Activated naive CD4-positive, alpha-beta T cell treated with anti-CD3 and anti-CD28 coated beads, Interleukin-2, amount 50 U/mL, for 16 hours (primary cell): ENCODE results near the gene MYRIP.
A peak's percentile ranks its signal among the peaks of the same experiment; 100 is the strongest.

ENCODE experiments used
- DNase-seq: peaks from one replicate; pipeline ENCODE4 v3.0.0-alpha.2; 2020

MYRIP gene

DNA sequence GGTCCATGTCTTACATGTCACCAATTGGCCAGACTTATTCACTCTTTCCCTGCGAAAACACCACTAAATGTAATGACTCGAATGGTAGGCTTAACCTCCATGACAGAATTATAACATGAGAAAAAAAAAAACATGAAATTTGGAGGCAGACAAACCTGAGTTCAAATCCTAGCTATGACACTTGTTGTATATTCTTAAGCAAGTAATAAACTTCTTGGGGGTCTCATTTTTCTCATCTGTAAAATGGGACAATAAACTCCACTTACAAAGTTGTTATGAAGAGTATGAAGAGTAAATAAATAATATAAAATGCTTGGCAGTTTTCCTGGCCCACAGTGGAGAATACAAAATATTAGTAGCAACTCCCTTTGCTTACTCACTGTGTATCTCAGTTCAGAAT lies 488.7 kb downstream of the MYRIP start:
- no peak for DNase-seq

DNA sequence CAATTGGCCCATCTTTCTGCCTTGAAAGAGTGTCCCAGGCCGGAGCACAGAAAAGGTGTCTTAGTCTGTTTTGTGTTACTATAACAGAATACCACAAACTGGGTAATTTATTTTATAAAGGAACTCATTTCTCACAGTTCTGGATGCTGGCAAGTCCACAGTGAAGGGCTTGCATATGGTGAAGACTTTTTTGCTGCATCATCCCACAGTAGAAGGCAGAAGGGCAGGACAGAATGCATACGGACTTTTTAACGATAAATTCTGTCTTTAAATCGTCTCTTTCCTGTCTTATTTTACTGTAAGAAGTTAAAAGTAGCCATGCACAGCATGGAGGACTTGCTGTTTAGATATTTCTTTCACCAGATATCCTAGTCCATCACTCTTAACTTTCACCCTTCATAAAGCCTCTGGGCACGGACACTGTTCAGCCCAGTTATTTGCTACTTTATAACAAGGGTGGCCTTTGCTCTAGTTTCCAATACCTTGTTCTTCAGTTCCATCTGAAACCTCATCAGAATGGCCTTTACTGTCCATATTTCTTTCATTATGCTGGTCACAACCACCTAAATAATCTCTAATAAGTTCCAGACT lies 489.8 kb downstream of the MYRIP start:
- no peak for DNase-seq

DNA sequence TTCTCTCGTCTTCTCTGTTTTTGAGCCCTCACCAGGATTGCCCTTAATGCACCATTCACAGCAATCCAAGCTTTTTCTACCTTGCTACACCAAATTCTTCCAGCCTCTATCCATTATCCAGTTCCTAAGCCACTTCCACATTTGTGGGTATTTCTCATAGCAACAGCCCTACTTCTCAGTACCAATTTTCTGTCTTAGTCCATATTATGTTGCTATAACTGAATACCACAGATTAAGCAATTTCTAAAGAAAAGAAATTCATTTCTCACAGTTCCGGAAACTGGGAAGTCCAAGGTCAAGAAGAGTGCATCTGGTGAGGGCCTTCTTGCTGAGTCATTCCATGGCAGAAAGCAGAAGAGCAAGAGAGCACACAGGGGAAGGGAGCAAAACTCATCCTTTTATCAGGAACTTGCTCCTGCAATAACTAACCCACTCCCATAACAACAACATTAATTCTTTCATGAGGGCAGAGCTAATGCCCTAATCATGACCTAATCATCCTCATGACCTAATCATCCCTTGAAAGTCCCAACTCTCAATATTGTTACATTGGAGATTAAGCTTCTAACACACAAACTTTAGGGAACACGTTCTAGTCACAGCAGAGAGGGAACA lies 490.4 kb downstream of the MYRIP start:
- no peak for DNase-seq

DNA sequence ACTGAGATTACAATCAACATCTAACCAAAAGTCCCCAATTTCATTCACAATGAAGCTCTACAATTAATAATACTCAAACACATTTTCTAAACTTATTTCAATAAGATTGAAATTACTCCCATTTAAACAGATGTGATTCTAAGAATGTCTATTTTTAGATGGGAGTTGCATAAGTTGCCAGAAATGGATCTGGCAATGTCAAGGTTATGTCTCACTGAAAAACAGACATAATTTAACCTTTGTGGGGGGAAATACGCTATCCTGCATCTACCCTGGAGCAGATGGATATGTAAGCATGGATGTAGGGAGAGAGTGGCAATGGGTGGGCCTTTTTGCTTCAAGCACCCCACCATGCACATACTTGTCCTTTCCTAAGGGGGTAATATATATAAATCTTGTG lies 493.4 kb downstream of the MYRIP start:
- DNase-seq: no peak

DNA sequence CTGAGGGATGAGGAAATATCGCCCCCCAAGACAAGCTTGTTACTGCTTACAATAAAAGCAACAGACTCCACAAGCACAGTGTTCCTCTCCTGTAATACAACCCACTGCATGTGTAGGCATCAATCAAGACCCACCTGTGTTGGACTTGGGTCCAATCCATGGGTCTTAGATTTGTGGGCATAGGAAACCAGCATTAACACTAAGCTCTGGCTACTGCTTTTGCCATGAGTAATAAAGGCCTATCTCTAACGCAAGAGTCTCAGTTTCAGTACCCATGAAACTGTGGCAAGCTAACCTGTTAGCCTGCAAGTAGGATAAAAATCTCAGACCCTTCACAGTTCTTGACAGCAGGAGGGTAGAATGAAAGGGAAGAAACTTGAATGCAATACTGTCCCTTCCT lies 494.9 kb downstream of the MYRIP start:
- DNase-seq: no peak

DNA sequence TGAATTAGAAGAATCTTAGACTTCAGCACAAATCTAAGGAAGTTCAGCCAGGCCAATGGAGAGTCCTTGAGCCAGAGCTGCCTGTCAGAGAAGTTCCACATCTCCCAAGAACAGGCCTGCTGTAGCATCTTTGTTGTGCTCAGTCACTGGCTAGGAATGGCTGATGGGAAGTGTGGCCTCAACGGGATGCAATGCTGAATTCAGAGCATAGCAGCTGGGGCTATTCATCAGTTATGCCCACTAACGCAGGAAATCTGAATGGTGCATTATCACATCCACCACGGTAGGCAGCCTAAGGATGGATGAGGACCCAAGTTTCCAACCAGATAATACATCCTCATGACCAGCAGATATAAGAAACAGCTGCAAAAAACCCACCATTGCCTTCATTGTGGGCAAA lies 496.9 kb downstream of the MYRIP start:
- no peak for DNase-seq

DNA sequence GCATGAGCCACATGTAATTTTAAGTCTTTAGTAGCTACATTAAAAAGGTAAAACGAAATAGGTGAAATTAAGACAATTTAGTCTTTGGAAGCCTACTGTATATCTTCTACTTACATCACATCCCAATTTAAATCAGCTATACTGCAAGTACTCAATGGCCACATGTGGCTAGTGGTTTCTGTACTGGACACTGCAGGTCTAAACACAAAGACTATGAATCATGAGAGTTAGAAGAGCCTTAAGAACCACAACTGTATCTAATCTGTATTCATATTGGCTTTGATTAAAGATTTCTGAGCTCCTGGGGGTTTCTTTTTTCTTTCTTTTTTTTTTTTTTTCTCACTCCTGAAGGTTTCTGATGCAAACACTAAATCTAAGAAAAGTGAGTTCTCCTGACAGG lies 497.8 kb downstream of the MYRIP start:
- DNase-seq: no peak

DNA sequence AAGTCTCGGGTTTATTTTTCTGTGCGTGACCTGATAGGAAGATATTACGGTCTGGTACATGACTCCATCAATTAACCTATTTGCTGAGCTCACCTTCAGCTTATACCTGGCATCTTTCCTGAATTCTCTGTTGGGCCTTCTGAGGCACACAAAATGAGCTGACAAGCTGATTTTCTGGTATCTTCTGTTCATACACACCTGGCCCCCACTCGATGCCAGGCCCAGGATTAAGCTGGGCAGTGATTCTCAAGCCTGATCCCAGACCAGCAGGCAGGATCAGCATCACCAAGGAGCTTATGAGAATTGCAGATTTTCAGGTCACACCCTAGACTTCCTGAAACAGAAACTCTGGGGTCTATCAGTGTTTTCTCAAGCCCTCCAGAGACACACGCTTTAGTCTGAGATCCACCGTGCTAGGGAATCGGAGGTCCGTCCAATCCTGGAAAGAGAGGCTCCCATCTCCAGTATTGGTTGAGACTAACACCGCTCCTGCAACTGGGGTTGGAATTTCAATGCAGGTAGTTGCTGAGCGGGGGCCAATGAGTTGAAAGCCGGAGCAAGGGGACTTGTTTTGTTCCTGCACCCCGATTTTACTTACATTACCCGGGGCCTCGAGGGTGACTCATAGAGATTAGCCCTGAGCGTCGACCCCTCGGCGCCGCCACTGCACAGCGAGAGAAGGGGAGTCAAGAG lies 499.5 kb downstream of the MYRIP start:
- DNase-seq: no peak

DNA sequence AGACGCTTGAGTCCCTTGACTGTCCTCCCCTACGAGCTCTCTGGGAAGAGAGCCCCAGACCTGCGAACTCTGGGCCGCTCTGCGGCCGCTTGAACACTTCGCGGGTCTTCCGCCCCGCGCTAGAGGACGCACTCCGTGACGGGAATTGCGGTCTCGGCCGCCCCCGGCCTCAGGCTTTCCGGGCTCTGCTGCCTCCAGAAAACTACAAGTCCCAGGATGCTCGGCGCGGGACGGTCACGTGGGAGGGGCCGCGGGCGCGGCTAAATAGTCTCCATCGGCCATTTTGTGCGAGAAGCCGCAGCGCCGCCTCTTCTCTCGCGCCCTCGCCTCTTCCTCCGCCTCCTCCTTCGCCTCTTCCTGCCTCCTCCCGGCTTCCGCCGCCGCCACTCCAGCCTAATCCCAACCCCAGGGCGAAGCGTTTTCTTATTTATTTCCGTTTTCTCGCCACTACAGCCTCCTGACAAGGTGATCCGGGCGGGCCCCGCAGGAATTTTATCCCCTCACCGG lies 500.1 kb downstream of the MYRIP start, which contains the start of gene EIF1B:
EIF1B (plus strand) TSS at position 290 of the 507 bp plus-strand sequence. CDS start 235 bp downstream, outside the sequence.
- peak; percentile 98 for DNase-seq
